Adrenal gland (tissue), 12 donors: Measurements from ENCODE around the gene OPRM1. TPM values are rescaled to one million over a fixed set of nuclear protein-coding genes. Genes with fewer than 3 reads are reported as not detected.
A peak's percentile ranks its signal among the peaks of the same experiment; 100 is the strongest.

Experiments used
- DNase-seq, 7 donors: peaks; one replicate each; pipeline ENCODE4 v3.0.0-alpha.2; 2019 to 2020
- H3K27ac ChIP-seq, 5 donors: fragments of 200-600 bp; sonication (generic) in 4 of 5; 1 replicate in 3 of 5; 2 replicates in 2 of 5; pipeline versions ENCODE4 v1.5.1 to v1.8.0; 2016 to 2020; ENCODE audit warnings: mild to moderate bottlenecking in 1 of 5
- H3K27me3 ChIP-seq: fragments of 200-600 bp; 2 replicates; pipeline ENCODE4 v1.8.0; 2021
- H3K36me3 ChIP-seq, 2 donors: fragments of 200-600 bp; replicated peaks in 1 of 2; 1 replicate in 1 of 2; 2 replicates in 1 of 2; pipeline versions ENCODE4 v1.5.1 to v1.8.0; 2018 to 2022
- H3K4me1 ChIP-seq, 2 donors: fragments of 200-600 bp; replicated peaks in 1 of 2; 1 replicate in 1 of 2; 2 replicates in 1 of 2; pipeline versions ENCODE4 v1.5.1 to v1.8.0; 2018 to 2021
- H3K4me3 ChIP-seq, 4 donors: fragments of 200-600 bp; sonication (generic) in 3 of 4; one replicate each; pipeline ENCODE4 v1.5.1; 2016 to 2018
- H3K9me3 ChIP-seq, 3 donors: fragments of 200-600 bp; sonication (generic) in 1 of 3; replicated peaks in 1 of 3; 1 replicate in 2 of 3; 2 replicates in 1 of 3; pipeline versions ENCODE4 v1.5.1 to v1.8.0; 2016 to 2021
- POLR2A ChIP-seq, 2 donors: fragments of 450-650 bp; IDR thresholded peaks; one replicate each; pipeline ENCODE4 v1.6.1; 2017; ENCODE audit warnings: antibody characterized with exemption in 2 of 2, mild to moderate bottlenecking in 2 of 2, moderate library complexity in 1 of 2
- WGBS, 4 donors: extraction: QIAGEN DNeasy Blood & Tissue Kit in 2 of 4; methylation state at CpG; one replicate each; pipeline versions ENCODE4 v1.1.5 to v1.1.7; 2013 to 2017; 5-methylcytosine and 5-hydroxymethylcytosine counted together
- intact Hi-C, 2 donors: fragments of 100-400 bp; cut with DNase I; formaldehyde crosslinking; loops; one replicate each; pipeline versions ENCODE4 v1.14.1 to v1.15.0; 2022 to 2023
- polyA plus RNA-seq, 3 donors: library from polyadenylated mRNA; stranded (reverse); fragments of 200-250 nt in 2 of 3; fragments of 350-450 nt in 1 of 3; fragmentation: Illumina TruSeq in 1 of 3; extraction: RNeasy Lipid Tissue Mini Kit (QIAGEN cat#74804) in 1 of 3; gene quantifications; one replicate each; pipeline ENCODE4 v1.2.3, GENCODE V29; 2013 to 2014
- total RNA-seq, 9 donors: library from RNA; depleted of rRNA in 4 of 9; stranded (reverse); fragments of >200 nt in 4 of 9; fragments of 120-200 nt in 1 of 9; fragmentation: NEBNext Ultra II Directional in 1 of 9; extraction: Animal tissue kit (Norgen Biotek cat#: 25700) in 1 of 9; gene quantifications; one replicate each; pipeline versions ENCODE4 v1.1.0 to v1.2.4, GENCODE V29; 2013 to 2023
- TF ChIP-seq, protein P1 (sequence below), 6 experiments: fragments of 450-650 bp in 4 of 6; fragments of 200-600 bp in 2 of 6; sonication (generic) in 1 of 6; IDR thresholded peaks; 1 replicate in 5 of 6; 2 replicates in 1 of 6; pipeline versions ENCODE4 v1.5.1 to v1.8.0; 2016 to 2021; ENCODE audit warnings: antibody characterized with exemption in 6 of 6, mild to moderate bottlenecking in 2 of 6, moderate library complexity in 1 of 6
- donor health status: healthy with polysubstance abuse.
- donor health status: Bipolar disorder and iron deficiency.
- donor health status: DM: yes; HTN: yes; CAD: no.
- donor health status: DM: no; HTN: no; CAD: no.
- donor health status: DM: no; HTN: no; CAD: no.
- donor health status: DM: yes; HTN: yes; CAD: no.

OPRM1 gene
- total and polyA plus RNA-seq, 12 donors: 0.19 to 3.5 (median 1.0) TPM; not detected in 4

DNA sequence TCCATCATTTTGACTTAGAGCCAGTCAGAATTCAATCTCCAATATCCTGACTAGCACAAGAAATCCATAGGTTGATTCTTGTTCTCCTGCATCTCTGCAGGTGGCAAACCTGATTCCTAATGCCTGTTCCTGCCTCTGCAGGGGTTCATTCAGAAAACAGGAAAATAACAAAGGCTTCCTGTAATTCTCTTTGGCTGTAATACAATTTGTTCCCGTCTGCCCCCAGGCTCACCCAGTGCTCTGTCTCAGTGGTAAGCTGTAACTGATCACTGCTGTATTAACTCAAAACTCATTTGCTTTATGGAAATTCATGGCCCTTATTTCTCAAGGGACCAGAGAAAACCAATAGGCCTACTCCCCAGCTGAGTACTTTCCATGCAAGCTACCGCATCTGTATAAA is 88.6 kb downstream of the OPRM1 start:
- 43 to 66% (median 55%) methylated on average over 2 of the region's 2 CpGs for WGBS, 4 donors
- no peaks in the 10 kb centered on the region for H3K27me3 ChIP-seq
- peak in 1 of 7 donors; percentile 57 for DNase-seq
- intact Hi-C loops: no loop called here
- no peaks in the 10 kb centered on the region for H3K36me3 ChIP-seq
- TF ChIP-seq POLR2A (IDR thresholded peaks at IDR 0.05): no peak
- TF ChIP-seq, protein P1, sequence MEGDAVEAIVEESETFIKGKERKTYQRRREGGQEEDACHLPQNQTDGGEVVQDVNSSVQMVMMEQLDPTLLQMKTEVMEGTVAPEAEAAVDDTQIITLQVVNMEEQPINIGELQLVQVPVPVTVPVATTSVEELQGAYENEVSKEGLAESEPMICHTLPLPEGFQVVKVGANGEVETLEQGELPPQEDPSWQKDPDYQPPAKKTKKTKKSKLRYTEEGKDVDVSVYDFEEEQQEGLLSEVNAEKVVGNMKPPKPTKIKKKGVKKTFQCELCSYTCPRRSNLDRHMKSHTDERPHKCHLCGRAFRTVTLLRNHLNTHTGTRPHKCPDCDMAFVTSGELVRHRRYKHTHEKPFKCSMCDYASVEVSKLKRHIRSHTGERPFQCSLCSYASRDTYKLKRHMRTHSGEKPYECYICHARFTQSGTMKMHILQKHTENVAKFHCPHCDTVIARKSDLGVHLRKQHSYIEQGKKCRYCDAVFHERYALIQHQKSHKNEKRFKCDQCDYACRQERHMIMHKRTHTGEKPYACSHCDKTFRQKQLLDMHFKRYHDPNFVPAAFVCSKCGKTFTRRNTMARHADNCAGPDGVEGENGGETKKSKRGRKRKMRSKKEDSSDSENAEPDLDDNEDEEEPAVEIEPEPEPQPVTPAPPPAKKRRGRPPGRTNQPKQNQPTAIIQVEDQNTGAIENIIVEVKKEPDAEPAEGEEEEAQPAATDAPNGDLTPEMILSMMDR (IDR thresholded peaks at IDR 0.05): no peak
- no peaks in the 10 kb centered on the region for H3K4me1 ChIP-seq
- H3K9me3 ChIP-seq: no peaks in the 10 kb centered on the region
- no peak overlapping the region for H3K27ac ChIP-seq
- H3K4me3 ChIP-seq: no peak overlapping the region

DNA sequence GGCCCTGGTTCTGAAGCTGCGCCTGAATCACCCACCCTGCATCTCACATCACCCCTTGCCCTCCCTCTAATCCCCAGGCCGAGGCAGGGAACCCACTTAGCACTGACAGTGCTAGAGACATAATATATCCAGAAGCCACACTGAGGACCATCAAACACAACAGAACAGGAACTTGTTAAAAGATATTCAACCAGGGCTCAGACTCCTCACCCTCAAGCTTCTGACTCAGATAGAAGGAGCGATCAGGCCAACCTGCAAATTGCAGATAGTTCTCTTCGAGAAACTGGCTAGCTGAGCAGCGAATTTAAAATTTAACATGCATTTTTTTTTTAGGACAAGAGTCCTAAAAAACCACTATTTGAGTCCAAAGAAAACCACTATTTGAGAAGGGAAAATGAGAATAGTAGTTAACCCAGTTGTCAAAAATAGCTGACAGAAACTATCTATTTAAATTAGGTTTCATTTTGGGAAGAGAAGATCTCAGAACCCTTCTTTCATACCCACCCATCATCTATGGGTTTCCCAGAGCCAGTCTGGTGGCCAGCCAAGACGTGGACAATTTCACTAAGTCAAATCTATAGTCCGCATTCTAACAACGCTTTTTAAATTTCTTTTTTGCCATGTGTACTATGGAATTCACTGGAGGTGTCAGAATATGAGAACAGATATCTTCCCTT is 95.6 kb downstream of the OPRM1 start:
- H3K9me3 ChIP-seq: no peaks in the 10 kb centered on the region
- H3K4me1 ChIP-seq: no peaks in the 10 kb centered on the region
- DNase-seq: no peak
- H3K36me3 ChIP-seq: no peaks in the 10 kb centered on the region
- no peak overlapping the region for H3K4me3 ChIP-seq
- intact Hi-C loops: no loop called here
- no peak overlapping the region for H3K27ac ChIP-seq
- WGBS, 4 donors: 83 to 87% (median 85%) methylated on average over 8 of the region's 8 CpGs
- TF ChIP-seq, protein P1 (IDR thresholded peaks at IDR 0.05): no peak
- H3K27me3 ChIP-seq: no peaks in the 10 kb centered on the region

DNA sequence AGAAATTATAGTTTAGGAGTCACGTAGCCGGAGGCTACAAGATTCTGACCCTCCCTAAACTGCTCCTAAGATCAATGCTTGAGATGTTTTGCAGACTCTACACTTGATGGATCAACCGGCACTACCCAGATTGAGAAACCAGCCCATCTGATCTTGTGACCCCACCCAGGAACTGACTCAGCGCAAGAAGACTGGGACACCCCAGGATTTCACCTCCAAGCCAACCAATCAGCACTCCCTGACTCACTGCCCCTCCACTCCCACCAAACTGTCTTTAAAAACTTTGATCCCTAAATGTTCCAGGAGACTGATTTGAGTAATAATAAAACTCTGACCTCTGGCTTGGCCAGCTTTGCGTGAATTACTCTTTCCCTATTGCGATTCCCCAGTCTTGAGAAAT is 99.8 kb downstream of the OPRM1 start:
- TF ChIP-seq, protein P1 (IDR thresholded peaks at IDR 0.05): no peak
- no peak for TF ChIP-seq POLR2A (IDR thresholded peaks at IDR 0.05)
- no peak overlapping the region for H3K27ac ChIP-seq
- H3K4me1 ChIP-seq: no peaks in the 10 kb centered on the region
- H3K4me3 ChIP-seq: no peak overlapping the region
- H3K27me3 ChIP-seq: no peaks in the 10 kb centered on the region
- intact Hi-C loops: no loop called here
- no peaks in the 10 kb centered on the region for H3K9me3 ChIP-seq
- no peaks in the 10 kb centered on the region for H3K36me3 ChIP-seq
- no peak for DNase-seq
- 85 to 88% (median 87%) methylated on average over 6 of the region's 6 CpGs for WGBS, 4 donors

DNA sequence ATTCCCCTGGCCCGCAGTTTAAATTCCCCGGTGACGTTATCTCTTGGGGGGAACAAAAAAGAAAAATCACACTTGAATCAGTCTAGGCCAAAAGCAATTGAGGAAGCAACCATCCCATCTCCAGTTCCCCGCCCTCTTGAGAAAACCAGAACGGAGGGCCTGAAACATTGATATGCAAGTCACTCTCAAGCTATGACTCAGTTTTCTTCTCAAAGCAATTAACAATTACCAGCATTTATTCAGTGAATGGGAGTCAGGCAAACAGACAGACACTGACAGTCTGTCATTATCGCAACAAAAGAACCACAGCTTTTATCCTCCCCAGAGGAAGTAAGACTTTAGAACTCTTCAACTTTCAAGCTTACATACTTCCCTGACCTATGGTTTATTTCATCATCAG is 100.9 kb downstream of the OPRM1 start:
- no peaks in the 10 kb centered on the region for H3K4me1 ChIP-seq
- no peaks in the 10 kb centered on the region for H3K36me3 ChIP-seq
- H3K9me3 ChIP-seq: no peaks in the 10 kb centered on the region
- intact Hi-C loops: no loop called here
- no peak overlapping the region for H3K4me3 ChIP-seq
- 71 to 83% (median 73%) methylated on average over 6 of the region's 6 CpGs for WGBS, 4 donors
- no peaks in the 10 kb centered on the region for H3K27me3 ChIP-seq
- H3K27ac ChIP-seq: no peak overlapping the region
- no peak for DNase-seq
- TF ChIP-seq POLR2A (IDR thresholded peaks at IDR 0.05): no peak
- TF ChIP-seq, protein P1 (IDR thresholded peaks at IDR 0.05): no peak
